ENCODE results near the gene BRIP1. TPM values are rescaled to one million over a fixed set of nuclear protein-coding genes. Genes with fewer than 3 reads are reported as not detected.

BRIP1 gene
- 43.6 and 131 TPM in 2 replicates for total RNA-seq (2011; cell fraction: chromatin; rRNA removed; ENCODE audit: low replicate concordance)
- total RNA-seq (2011; cell fraction: nucleolus; rRNA removed): 15.2 and 23.4 TPM in 2 replicates
- 46.1 and 76.3 TPM in 2 replicates for total RNA-seq (2011; cell fraction: nucleoplasm; rRNA removed)
- total RNA-seq (2014; rRNA removed) (10.3 and 11.0 TPM in 2 replicates), total RNA-seq (2014; rRNA removed; fragmentation: Illumina TruSeq; extraction: Trizol) (16.8 and 18.6 TPM in 2 replicates), total RNA-seq (2015; rRNA removed; fragmentation: Illumina TruSeq; extraction: Trizol) (14.9 and 17.5 TPM in 2 replicates), total RNA-seq (2021) (9.7 and 11.7 TPM in 2 replicates), polyA plus RNA-seq (2011; rRNA removed) (14.4 and 17.4 TPM in 2 replicates), polyA plus RNA-seq (2014; fragmentation: Illumina TruSeq; extraction: Trizol) (10.1 and 10.3 TPM in 2 replicates), polyA plus RNA-seq (2014; fragmentation: Nextera tagmentation; extraction: Ambion mirVana) (1 to 10 TPM; 2.4 to 3.6 TPM), polyA plus RNA-seq (2014; rRNA removed) (9.1 and 11.2 TPM in 2 replicates), polyA minus RNA-seq (2011; rRNA and poly(A)+ RNA removed) (55.1 and 57.7 TPM in 2 replicates), Bru-seq, nascent RNA (percentile 74 among the genes with signal in this experiment), BruChase-seq, experiment 1, labeled RNA remaining after a 2-hour chase (percentile 84 among the genes with signal in this experiment), BruChase-seq, experiment 2, labeled RNA remaining after a 6-hour chase (percentile 77 among the genes with signal in this experiment)
- 1.9 and 5.6 TPM in 2 replicates for polyA plus RNA-seq (2011; cell fraction: cytosol; rRNA removed)
- polyA plus RNA-seq (2011; cell fraction: nucleus; rRNA removed): 11.9 and 18.2 TPM in 2 replicates
- 5.3 and 6.3 TPM in 2 replicates for polyA plus RNA-seq (2012)
- polyA minus RNA-seq (2011; cell fraction: cytosol; rRNA and poly(A)+ RNA removed): 7.3 and 9.8 TPM in 2 replicates
- polyA minus RNA-seq (2011; cell fraction: nucleus; rRNA and poly(A)+ RNA removed): 28.5 and 46.5 TPM in 2 replicates
- long read RNA-seq, experiment 1, full-length matches to known transcripts: 1 of 14 reads
- long read RNA-seq, experiment 1, partial matches to known transcripts: 6 of 14 reads
- long read RNA-seq, experiment 1, other reads (novel, unspliced or antisense): 7 of 14 reads
- long read RNA-seq, experiment 2, full-length matches to known transcripts: 1 of 6 reads
- long read RNA-seq, experiment 2, partial matches to known transcripts: 0 of 6 reads
- long read RNA-seq, experiment 2, other reads (novel, unspliced or antisense): 5 of 6 reads
- long read RNA-seq, experiment 3, partial matches to known transcripts: 2 of 3 reads
- long read RNA-seq, experiment 3, other reads (novel, unspliced or antisense): 1 of 3 reads

GRCh38 chr17:61862975-61863800 lies at the start of gene BRIP1:
Gene BRIP1, minus strand, starts transcription at chr17:61863528. Its CDS starts 1,989 bp downstream, at chr17:61861539.
- BruUV-seq (replicated peaks): no TSS peak
- intact Hi-C loops (cut with micrococcal nuclease): loop anchor here (1.0 kb wide), 1 partner anchor 203 kb away; no protein-coding TSS in a partner anchor
- TF ChIP-seq NRF1 (conservative IDR thresholded peaks at IDR 0.05 in 1 of 2, IDR thresholded peaks at IDR 0.05 in 1 of 2) (peak in 1 of 2 experiments; percentile 26; a peak in 1 of 4 replicates), MEIS2 (IDR thresholded peaks at IDR 0.05; ENCODE audit: partially characterized antibody) (peak; percentile 4), PML (IDR thresholded peaks at IDR 0.05; ENCODE audit: low read length) (peak; percentile 82), CBX3 (IDR thresholded peaks at IDR 0.05; ENCODE audit: borderline replicate concordance in 1 of 2, low read length in 2 of 2) (0 out of 3 replicates have a peak, but pooled peaks of 1 of the 2 experiments have one; percentile 35), SP2 (IDR thresholded peaks at IDR 0.05; ENCODE audit: extremely low read depth, low read depth, low read length, poor library complexity, severe bottlenecking) (peak; percentile 66), SREBF2 (CRISPR knock-in tag; IDR thresholded peaks at IDR 0.05) (0 out of 2 replicates have a peak, but pooled peaks have one; percentile 66), HDAC1 (IDR thresholded peaks at IDR 0.05) (0 out of 4 replicates have a peak, but pooled peaks of 1 of the 2 experiments have one; percentile 50), RNF2 (IDR thresholded peaks at IDR 0.05) (peak; percentile 56; the same call in 1 of the 2 replicates), POLR2B (IDR thresholded peaks at IDR 0.05; ENCODE audit: low read depth, partially characterized antibody) (peak; percentile 86), RBM25 (IDR thresholded peaks at IDR 0.05; ENCODE audit: low read depth, low read length, severe bottlenecking) (peak; percentile 85), CREB1 (IDR thresholded peaks at IDR 0.05) (peak; percentile 19; the same call in 1 of the 2 replicates), CREB1 (CRISPR knock-in tag; IDR thresholded peaks at IDR 0.05) (no peak), NR2C1 (IDR thresholded peaks at IDR 0.05) (peak; percentile 76), NR2C1 (tag; IDR thresholded peaks at IDR 0.05) (peak; percentile 68), CEBPG (CRISPR knock-in tag; IDR thresholded peaks at IDR 0.05) (peak; percentile 45; the same call in 1 of the 2 replicates), CEBPG (tag; conservative IDR thresholded peaks at IDR 0.05 in 1 of 2, IDR thresholded peaks at IDR 0.05 in 1 of 2) (no peak), CTBP1 (IDR thresholded peaks at IDR 0.05; ENCODE audit: borderline replicate concordance) (no peak)

More at GRCh38 chr17:61862975-61863800, at the start of gene BRIP1:
- under 1% methylated on average over 33 of the region's 43 CpGs for WGBS (ENCODE audit: insufficient coverage, low coverage, missing lambda C conversion rate)
- H3K4me3 ChIP-seq: peak within 1 kb of the TSS; percentile 64
- FAIRE-seq (peak; percentile 93), DNase-seq (ENCODE audit: extremely low read depth in 1 of 4, low spot score in 3 of 4) (peak; percentile 96 to 97 (median 96)), ATAC-seq (peak; percentile 99)
- in situ Hi-C loops (cut with MboI): no loop called here
- no peaks in the 10 kb centered on the region for H3K9me3 ChIP-seq (replicated peaks; ENCODE audit: control insufficient read depth, insufficient read depth, low read depth, low read length)
- CTCF ChIA-PET (ENCODE audit: low intra/inter-chr PET ratio): no interaction called here
- H3K27me3 ChIP-seq (ENCODE audit: control insufficient read depth in 2 of 2, insufficient read depth in 2 of 2, low read length in 2 of 2): no peaks in the 10 kb centered on the region
- H3K27ac ChIP-seq (ENCODE audit: extremely low read depth, low read depth, low read length): peak within 1 kb of the TSS; percentile 92
- H2AFZ ChIP-seq (ENCODE audit: low read depth, low read length): peak within 1 kb of the TSS; percentile 96
- H3K79me2 ChIP-seq (ENCODE audit: control insufficient read depth, insufficient read depth, low read length): peaks cover 21% of the 10 kb centered on the region
- H4K20me1 ChIP-seq (replicated peaks; ENCODE audit: control insufficient read depth, insufficient read depth, low read length): no peaks in the 10 kb centered on the region
- peak within 1 kb of the TSS; percentile 89 to 92 for H3K9ac ChIP-seq (ENCODE audit: insufficient read depth in 1 of 2, low read depth in 2 of 2, low read length in 2 of 2)
- peaks cover 38% of the 10 kb centered on the region; the same call in 2 of the 3 replicates for H3K36me3 ChIP-seq (ENCODE audit: control insufficient read depth, insufficient read depth, low read length)
- H3K4me1 ChIP-seq (replicated peaks in 1 of 2; ENCODE audit: control insufficient read depth in 2 of 2, insufficient read depth in 2 of 2, low read length in 2 of 2): peaks cover 0 to 7% of the 10 kb centered on the region in 2 experiments; a peak in 2 of 5 replicates
- H3K4me2 ChIP-seq (ENCODE audit: insufficient read depth, low read length): peak within 1 kb of the TSS; percentile 89
- POLR2A ChIA-PET: interaction anchor here (0.6 to 3.4 kb wide), 27 partner anchors 10 to 1818 kb away, joined by 3 to 14 read pairs (median 3); no protein-coding TSS in a partner anchor
- no peaks in the 10 kb centered on the region for H3K9me1 ChIP-seq (ENCODE audit: control insufficient read depth, insufficient read depth, low read length)
